ENCODE data around the gene RFLNA. TPM values are rescaled to one million over a fixed set of nuclear protein-coding genes. Genes with fewer than 3 reads are reported as not detected.

RFLNA gene
- polyA plus RNA-seq, 1 donor from 2014 or later, result 9.6 TPM

DNA sequence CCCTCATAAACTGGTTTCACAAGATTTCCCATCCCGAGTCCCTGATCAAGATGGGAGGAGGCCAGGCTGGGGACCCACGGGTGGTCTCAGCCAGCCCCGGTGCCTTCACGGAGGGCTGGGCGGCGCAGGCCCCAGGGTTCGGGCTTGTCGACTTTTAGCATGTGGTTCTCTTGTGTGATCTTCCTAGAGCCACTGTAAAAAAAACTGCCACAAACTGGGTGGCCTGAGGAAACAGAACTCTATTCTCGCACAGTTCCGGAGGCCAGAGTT is 12.6 kb downstream of the RFLNA start:
- no peaks in the 10 kb centered on the region for H3K36me3 ChIP-seq (ENCODE audit: insufficient read depth, low read length)
- H3K79me2 ChIP-seq (replicated peaks; ENCODE audit: insufficient read depth, low read length), result no peaks in the 10 kb centered on the region
- no peaks in the 10 kb centered on the region for H3K9me2 ChIP-seq (ENCODE audit: insufficient read depth, low read length)

DNA sequence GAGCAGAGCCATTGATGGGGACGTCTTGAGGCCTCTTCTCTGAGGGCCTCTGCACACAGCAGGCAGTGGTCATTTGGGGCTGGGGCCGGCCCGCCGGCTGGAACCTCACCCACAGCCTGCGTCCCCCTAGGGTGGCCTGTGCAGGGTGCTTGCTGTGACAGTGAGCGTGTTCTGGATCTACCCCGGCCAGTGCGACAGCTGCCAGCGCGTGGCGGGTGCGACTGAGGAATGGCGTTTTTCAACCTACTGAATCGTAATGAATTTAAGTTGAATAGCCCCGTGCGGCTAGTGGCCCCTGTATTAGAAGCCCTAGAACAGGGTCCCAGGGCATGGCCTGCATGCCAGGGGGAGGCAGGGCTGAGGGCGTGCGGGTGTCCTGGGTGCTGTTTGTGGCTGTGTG is 13.8 kb downstream of the RFLNA start:
- Histone ChIP-seq H3K4me3 (ENCODE audit: low read length) (no peak overlapping the region), H3K4me2 (ENCODE audit: low read length) (no peak overlapping the region), H3K27ac (ENCODE audit: low read length) (no peak overlapping the region), H3K9ac (ENCODE audit: low read length) (no peak overlapping the region), H4K20me1 (ENCODE audit: insufficient read depth) (no peaks in the 10 kb centered on the region), H3K79me2 (replicated peaks; ENCODE audit: insufficient read depth, low read length) (no peaks in the 10 kb centered on the region), H3F3A (ENCODE audit: insufficient read depth, low read length, poor library complexity, severe bottlenecking) (no peaks in the 10 kb centered on the region), H3K27me3 (ENCODE audit: insufficient read depth, low read depth, low read length) (no peaks in the 10 kb centered on the region), H2AFZ (ENCODE audit: low read depth, low read length) (no peak overlapping the region), H3K9me2 (ENCODE audit: insufficient read depth, low read length) (no peaks in the 10 kb centered on the region), H3K9me3 (ENCODE audit: low read length) (no peaks in the 10 kb centered on the region), H3K36me3 (ENCODE audit: insufficient read depth, low read length) (no peaks in the 10 kb centered on the region)
- TF ChIP-seq RAD21 (conservative IDR thresholded peaks at IDR 0.05), result no peak

More for the DNA sequence above, 12.6 kb downstream of the RFLNA start:
- no peak overlapping the region for H3K9ac ChIP-seq (ENCODE audit: low read length)
- H3K9me3 ChIP-seq (ENCODE audit: low read length), result no peaks in the 10 kb centered on the region
- H4K20me1 ChIP-seq (ENCODE audit: insufficient read depth), result no peaks in the 10 kb centered on the region
- no peak overlapping the region for H2AFZ ChIP-seq (ENCODE audit: low read depth, low read length)
- H3K4me3 ChIP-seq (ENCODE audit: low read length), result no peak overlapping the region
- H3K27me3 ChIP-seq (ENCODE audit: insufficient read depth, low read depth, low read length), result no peaks in the 10 kb centered on the region
- H3F3A ChIP-seq (ENCODE audit: insufficient read depth, low read length, poor library complexity, severe bottlenecking), result no peaks in the 10 kb centered on the region
- TF ChIP-seq POLR2AphosphoS5 (IDR thresholded peaks at IDR 0.05) (no peak), EZH2 (IDR thresholded peaks at IDR 0.05; ENCODE audit: borderline replicate concordance, insufficient read depth, low read length, poor library complexity, severe bottlenecking) (no peak), RAD21 (conservative IDR thresholded peaks at IDR 0.05) (no peak), EP300 (conservative IDR thresholded peaks at IDR 0.05; ENCODE audit: poor library complexity, severe bottlenecking) (no peak), MXI1 (conservative IDR thresholded peaks at IDR 0.05; ENCODE audit: poor library complexity, severe bottlenecking) (no peak), TAF1 (IDR thresholded peaks at IDR 0.05; ENCODE audit: low read depth) (no peak), SMC3 (conservative IDR thresholded peaks at IDR 0.05; ENCODE audit: poor library complexity) (no peak)
- TF ChIP-seq, protein P1, sequence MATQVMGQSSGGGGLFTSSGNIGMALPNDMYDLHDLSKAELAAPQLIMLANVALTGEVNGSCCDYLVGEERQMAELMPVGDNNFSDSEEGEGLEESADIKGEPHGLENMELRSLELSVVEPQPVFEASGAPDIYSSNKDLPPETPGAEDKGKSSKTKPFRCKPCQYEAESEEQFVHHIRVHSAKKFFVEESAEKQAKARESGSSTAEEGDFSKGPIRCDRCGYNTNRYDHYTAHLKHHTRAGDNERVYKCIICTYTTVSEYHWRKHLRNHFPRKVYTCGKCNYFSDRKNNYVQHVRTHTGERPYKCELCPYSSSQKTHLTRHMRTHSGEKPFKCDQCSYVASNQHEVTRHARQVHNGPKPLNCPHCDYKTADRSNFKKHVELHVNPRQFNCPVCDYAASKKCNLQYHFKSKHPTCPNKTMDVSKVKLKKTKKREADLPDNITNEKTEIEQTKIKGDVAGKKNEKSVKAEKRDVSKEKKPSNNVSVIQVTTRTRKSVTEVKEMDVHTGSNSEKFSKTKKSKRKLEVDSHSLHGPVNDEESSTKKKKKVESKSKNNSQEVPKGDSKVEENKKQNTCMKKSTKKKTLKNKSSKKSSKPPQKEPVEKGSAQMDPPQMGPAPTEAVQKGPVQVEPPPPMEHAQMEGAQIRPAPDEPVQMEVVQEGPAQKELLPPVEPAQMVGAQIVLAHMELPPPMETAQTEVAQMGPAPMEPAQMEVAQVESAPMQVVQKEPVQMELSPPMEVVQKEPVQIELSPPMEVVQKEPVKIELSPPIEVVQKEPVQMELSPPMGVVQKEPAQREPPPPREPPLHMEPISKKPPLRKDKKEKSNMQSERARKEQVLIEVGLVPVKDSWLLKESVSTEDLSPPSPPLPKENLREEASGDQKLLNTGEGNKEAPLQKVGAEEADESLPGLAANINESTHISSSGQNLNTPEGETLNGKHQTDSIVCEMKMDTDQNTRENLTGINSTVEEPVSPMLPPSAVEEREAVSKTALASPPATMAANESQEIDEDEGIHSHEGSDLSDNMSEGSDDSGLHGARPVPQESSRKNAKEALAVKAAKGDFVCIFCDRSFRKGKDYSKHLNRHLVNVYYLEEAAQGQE (IDR thresholded peaks at IDR 0.05; ENCODE audit: borderline replicate concordance), result no peak
- TF ChIP-seq, protein P2, sequence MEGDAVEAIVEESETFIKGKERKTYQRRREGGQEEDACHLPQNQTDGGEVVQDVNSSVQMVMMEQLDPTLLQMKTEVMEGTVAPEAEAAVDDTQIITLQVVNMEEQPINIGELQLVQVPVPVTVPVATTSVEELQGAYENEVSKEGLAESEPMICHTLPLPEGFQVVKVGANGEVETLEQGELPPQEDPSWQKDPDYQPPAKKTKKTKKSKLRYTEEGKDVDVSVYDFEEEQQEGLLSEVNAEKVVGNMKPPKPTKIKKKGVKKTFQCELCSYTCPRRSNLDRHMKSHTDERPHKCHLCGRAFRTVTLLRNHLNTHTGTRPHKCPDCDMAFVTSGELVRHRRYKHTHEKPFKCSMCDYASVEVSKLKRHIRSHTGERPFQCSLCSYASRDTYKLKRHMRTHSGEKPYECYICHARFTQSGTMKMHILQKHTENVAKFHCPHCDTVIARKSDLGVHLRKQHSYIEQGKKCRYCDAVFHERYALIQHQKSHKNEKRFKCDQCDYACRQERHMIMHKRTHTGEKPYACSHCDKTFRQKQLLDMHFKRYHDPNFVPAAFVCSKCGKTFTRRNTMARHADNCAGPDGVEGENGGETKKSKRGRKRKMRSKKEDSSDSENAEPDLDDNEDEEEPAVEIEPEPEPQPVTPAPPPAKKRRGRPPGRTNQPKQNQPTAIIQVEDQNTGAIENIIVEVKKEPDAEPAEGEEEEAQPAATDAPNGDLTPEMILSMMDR (IDR thresholded peaks at IDR 0.05; ENCODE audit: poor library complexity, severe bottlenecking), result no peak
- no peak overlapping the region for H3K27ac ChIP-seq (ENCODE audit: low read length)
- H3K4me2 ChIP-seq (ENCODE audit: low read length), result no peak overlapping the region

DNA sequence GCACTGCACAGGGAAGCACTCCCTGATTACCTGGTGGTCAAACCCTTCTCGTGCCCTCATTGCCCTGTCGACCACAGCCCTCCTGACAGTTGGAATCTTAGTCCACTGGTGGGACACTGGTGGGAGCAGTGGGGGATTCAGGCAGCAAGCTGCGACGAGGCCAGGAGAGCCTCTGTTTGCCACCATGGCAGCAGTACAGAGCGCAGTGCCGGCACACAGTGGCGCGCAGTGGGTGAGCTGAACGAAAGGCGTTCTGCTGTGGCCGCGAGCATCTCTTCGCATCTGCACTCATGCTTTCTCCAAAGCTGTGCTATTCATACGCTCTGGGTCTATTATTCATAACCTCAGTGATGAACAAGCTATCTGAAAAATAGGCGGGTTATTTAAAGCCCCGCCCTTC is 14.3 kb downstream of the RFLNA start:
- Histone ChIP-seq H3K27me3 (ENCODE audit: insufficient read depth, low read depth, low read length) (no peaks in the 10 kb centered on the region), H4K20me1 (ENCODE audit: insufficient read depth) (no peaks in the 10 kb centered on the region), H3K4me3 (ENCODE audit: low read length) (no peak overlapping the region), H3K79me2 (replicated peaks; ENCODE audit: insufficient read depth, low read length) (no peaks in the 10 kb centered on the region), H3K9me2 (ENCODE audit: insufficient read depth, low read length) (no peaks in the 10 kb centered on the region), H2AFZ (ENCODE audit: low read depth, low read length) (no peak overlapping the region), H3K9ac (ENCODE audit: low read length) (no peak overlapping the region), H3K36me3 (ENCODE audit: insufficient read depth, low read length) (no peaks in the 10 kb centered on the region), H3K4me2 (ENCODE audit: low read length) (no peak overlapping the region), H3F3A (ENCODE audit: insufficient read depth, low read length, poor library complexity, severe bottlenecking) (no peaks in the 10 kb centered on the region), H3K27ac (ENCODE audit: low read length) (no peak overlapping the region), H3K9me3 (ENCODE audit: low read length) (no peaks in the 10 kb centered on the region)
- TF ChIP-seq EZH2 (IDR thresholded peaks at IDR 0.05; ENCODE audit: borderline replicate concordance, insufficient read depth, low read length, poor library complexity, severe bottlenecking) (no peak), RAD21 (conservative IDR thresholded peaks at IDR 0.05) (no peak), TAF1 (IDR thresholded peaks at IDR 0.05; ENCODE audit: low read depth) (no peak), SMC3 (conservative IDR thresholded peaks at IDR 0.05; ENCODE audit: poor library complexity) (no peak), MXI1 (conservative IDR thresholded peaks at IDR 0.05; ENCODE audit: poor library complexity, severe bottlenecking) (no peak), EP300 (conservative IDR thresholded peaks at IDR 0.05; ENCODE audit: poor library complexity, severe bottlenecking) (no peak), POLR2AphosphoS5 (IDR thresholded peaks at IDR 0.05) (no peak)
- TF ChIP-seq, protein P2 (IDR thresholded peaks at IDR 0.05; ENCODE audit: poor library complexity, severe bottlenecking), result no peak
- TF ChIP-seq, protein P1 (IDR thresholded peaks at IDR 0.05; ENCODE audit: borderline replicate concordance), result no peak
